HepG2 (cell line): ENCODE results near the gene C11orf86. TPM values are rescaled to one million over a fixed set of nuclear protein-coding genes. Genes with fewer than 3 reads are reported as not detected.

Experiments used
- ARID5B ChIP-seq: IDR thresholded peaks from 2 replicates; pipeline ENCODE4 v1.4.0; 2020; ENCODE audit warnings: mild to moderate bottlenecking, missing genetic modification reagents
- IRF9 ChIP-seq: sonication (generic); formaldehyde crosslinking; IDR thresholded peaks from 2 replicates; pipeline ENCODE4 v1.8.0; 2022; ENCODE audit warnings: missing genetic modification reagents, mild to moderate bottlenecking, borderline replicate concordance
- KDM2A ChIP-seq: sonication (generic); formaldehyde crosslinking; IDR thresholded peaks from 2 replicates; pipeline ENCODE4 v1.4.0; 2020; ENCODE audit warnings: low read depth, missing genetic modification reagents, borderline replicate concordance
- MYC ChIP-seq: sonication (generic); formaldehyde crosslinking; IDR thresholded peaks from 2 replicates; pipeline ENCODE4 v1.9.0; 2021; ENCODE audit warnings: missing genetic modification reagents, borderline replicate concordance
- NFIC ChIP-seq: IDR thresholded peaks from 2 replicates; pipeline ENCODE4 v1.6.1; 2012; ENCODE audit warnings: mild to moderate bottlenecking, low read length, inconsistent platforms
- ONECUT2 ChIP-seq: sonication (generic); formaldehyde crosslinking; IDR thresholded peaks from 2 replicates; pipeline ENCODE4 v1.4.0; 2020; ENCODE audit warnings: missing genetic modification reagents
- PAXIP1 ChIP-seq: sonication (generic); formaldehyde crosslinking; conservative IDR thresholded peaks from 2 replicates; pipeline ENCODE4 v1.4.0; 2020; ENCODE audit warnings: mild to moderate bottlenecking, missing genetic modification reagents, moderate library complexity
- PITX1 ChIP-seq: sonication (generic); formaldehyde crosslinking; IDR thresholded peaks from 2 replicates; pipeline ENCODE4 v1.5.1; 2020; ENCODE audit warnings: mild to moderate bottlenecking, missing genetic modification reagents
- SCMH1 ChIP-seq: sonication (generic); formaldehyde crosslinking; IDR thresholded peaks from 2 replicates; pipeline ENCODE4 v1.9.0; 2021; ENCODE audit warnings: missing genetic modification reagents, mild to moderate bottlenecking, borderline replicate concordance
- TP53 ChIP-seq: sonication (generic); formaldehyde crosslinking; conservative IDR thresholded peaks from 2 replicates; pipeline ENCODE4 v1.4.0; 2020; ENCODE audit warnings: missing genetic modification reagents
- TRIM24 ChIP-seq: sonication (generic); formaldehyde crosslinking; IDR thresholded peaks from 2 replicates; pipeline ENCODE4 v1.8.0; 2022; ENCODE audit warnings: mild to moderate bottlenecking, missing genetic modification reagents
- ZBTB4 ChIP-seq: sonication (generic); formaldehyde crosslinking; IDR thresholded peaks from 2 replicates; pipeline ENCODE4 v1.4.0; 2020; ENCODE audit warnings: missing genetic modification reagents, mild to moderate bottlenecking, borderline replicate concordance
- ZMAT5 ChIP-seq: sonication (generic); formaldehyde crosslinking; IDR thresholded peaks from 2 replicates; pipeline ENCODE4 v1.5.0; 2020; ENCODE audit warnings: mild to moderate bottlenecking, low read depth, missing genetic modification reagents, borderline replicate concordance
- ZNF138 ChIP-seq: sonication (generic); formaldehyde crosslinking; IDR thresholded peaks from 2 replicates; pipeline ENCODE4 v1.5.0; 2020; ENCODE audit warnings: mild to moderate bottlenecking, low read depth, missing genetic modification reagents
- ZNF275 ChIP-seq: sonication (generic); formaldehyde crosslinking; IDR thresholded peaks from 2 replicates; pipeline ENCODE4 v1.8.0; 2022; ENCODE audit warnings: missing genetic modification reagents, mild to moderate bottlenecking, inconsistent platforms, borderline replicate concordance
- polyA plus RNA-seq, 8 experiments: library from polyadenylated mRNA; depleted of rRNA in 3 of 8; stranded (reverse) in 7 of 8; unstranded in 1 of 8; fragments of >200 nt; fragmentation: Illumina TruSeq in 4 of 8; extraction: Trizol in 4 of 8; gene quantifications; 2 replicates each; pipeline versions ENCODE4 v1.2.1 to v1.2.3, GENCODE V29; 2011 to 2016; ENCODE audit warnings: low read depth in 4 of 8, missing spikeins in 1 of 8, mixed read lengths in 1 of 8; ENCODE audit not compliant: insufficient read depth in 1 of 8
- total RNA-seq, 5 experiments: library from RNA; depleted of rRNA; stranded (reverse); fragments of >200 nt; fragmentation: Illumina TruSeq; extraction: Trizol; gene quantifications; 2 replicates each; pipeline ENCODE4 v1.2.3, GENCODE V29; 2016; ENCODE audit warnings: low read depth in 1 of 5

The C11orf86 gene
- total and polyA plus RNA-seq, 2 of the 13 experiments (the other 11 are each of a cell fraction or from before 2014, with no cell fraction given), result 0.11 to 0.18 TPM

- TF ChIP-seq ZNF275 (CRISPR knock-in tag) (no peak), MYC (CRISPR knock-in tag) (peak; percentile 60; the same call in 1 of the 2 replicates), KDM2A (CRISPR knock-in tag) (no peak), SCMH1 (CRISPR knock-in tag) (no peak), TP53 (CRISPR knock-in tag) (no peak), ZBTB4 (CRISPR knock-in tag) (no peak), ZMAT5 (CRISPR knock-in tag) (no peak), TRIM24 (CRISPR knock-in tag) (no peak), NFIC (no peak), ZNF138 (no peak), PAXIP1 (CRISPR knock-in tag) (no peak), PITX1 (CRISPR knock-in tag) (no peak), ONECUT2 (CRISPR knock-in tag) (no peak), IRF9 (CRISPR knock-in tag) (peak; percentile 72; the same call in 1 of the 2 replicates), ARID5B (0 out of 2 replicates have a peak, but pooled peaks have one; percentile 8)
These were observed 944 bp downstream of the C11orf86 start (continued) for GRCh38 chr11:66976028-66976467.
